OCI-LY7 (cell line): ENCODE measurements around the gene PSMB4.

Source experiments
- EZH2phosphoT487 ChIP-seq: fragments of 200-600 bp; sonication (generic); IDR thresholded peaks from 2 replicates; pipeline ENCODE4 v1.6.1; 2018; ENCODE audit warnings: low read depth, borderline replicate concordance, mild to moderate bottlenecking, mixed run types, antibody characterized with exemption, low read length, moderate library complexity, mixed read lengths
- TF ChIP-seq, protein P1 (sequence below): fragments of 200-600 bp; sonication (generic); conservative IDR thresholded peaks from 2 replicates; pipeline ENCODE4 v1.5.1; 2014; ENCODE audit warnings: mild to moderate bottlenecking, antibody characterized with exemption, low read length, moderate library complexity, mixed read lengths

DNA sequence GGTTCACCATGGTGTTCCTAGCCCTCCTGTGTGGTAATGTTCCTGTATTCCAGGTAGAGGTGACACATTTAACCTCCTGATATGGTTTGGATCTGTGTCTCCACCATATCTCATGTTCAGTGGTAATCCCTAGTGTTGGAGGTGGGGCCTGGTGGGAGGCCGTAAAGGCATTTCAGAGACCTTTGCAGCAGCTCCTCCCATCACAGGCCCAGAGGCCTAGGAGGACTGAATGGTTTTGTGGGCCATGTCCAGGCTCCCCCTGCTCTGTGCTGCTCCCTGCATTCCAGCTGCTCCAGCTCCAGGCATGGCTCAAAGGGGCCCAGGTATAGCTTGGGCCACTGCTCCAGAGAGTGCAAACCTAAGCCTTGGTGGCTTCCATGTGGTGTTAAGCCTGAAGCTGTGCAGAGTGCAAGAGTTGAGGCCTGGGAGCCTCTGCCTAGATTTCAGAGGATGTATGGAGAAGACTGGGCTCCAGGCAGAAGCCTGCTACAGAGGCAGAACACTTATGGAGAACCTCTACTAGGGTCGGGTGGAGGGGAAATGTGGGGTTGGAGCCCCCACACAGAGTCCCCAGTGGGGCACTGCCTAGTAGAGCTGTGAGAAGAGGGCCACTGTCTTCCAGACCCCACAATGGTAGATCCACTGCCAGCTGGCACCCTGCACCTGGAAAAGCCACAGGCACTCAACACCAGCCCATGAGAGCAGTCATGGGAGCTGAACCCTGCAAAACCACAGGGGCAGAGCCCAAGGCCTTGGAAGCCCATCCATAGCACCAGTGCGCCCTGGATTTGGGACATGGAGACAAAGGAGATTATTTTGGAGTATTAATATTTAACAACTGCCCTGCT lies 36.8 kb upstream of the PSMB4 start:
- TF ChIP-seq, protein P1, sequence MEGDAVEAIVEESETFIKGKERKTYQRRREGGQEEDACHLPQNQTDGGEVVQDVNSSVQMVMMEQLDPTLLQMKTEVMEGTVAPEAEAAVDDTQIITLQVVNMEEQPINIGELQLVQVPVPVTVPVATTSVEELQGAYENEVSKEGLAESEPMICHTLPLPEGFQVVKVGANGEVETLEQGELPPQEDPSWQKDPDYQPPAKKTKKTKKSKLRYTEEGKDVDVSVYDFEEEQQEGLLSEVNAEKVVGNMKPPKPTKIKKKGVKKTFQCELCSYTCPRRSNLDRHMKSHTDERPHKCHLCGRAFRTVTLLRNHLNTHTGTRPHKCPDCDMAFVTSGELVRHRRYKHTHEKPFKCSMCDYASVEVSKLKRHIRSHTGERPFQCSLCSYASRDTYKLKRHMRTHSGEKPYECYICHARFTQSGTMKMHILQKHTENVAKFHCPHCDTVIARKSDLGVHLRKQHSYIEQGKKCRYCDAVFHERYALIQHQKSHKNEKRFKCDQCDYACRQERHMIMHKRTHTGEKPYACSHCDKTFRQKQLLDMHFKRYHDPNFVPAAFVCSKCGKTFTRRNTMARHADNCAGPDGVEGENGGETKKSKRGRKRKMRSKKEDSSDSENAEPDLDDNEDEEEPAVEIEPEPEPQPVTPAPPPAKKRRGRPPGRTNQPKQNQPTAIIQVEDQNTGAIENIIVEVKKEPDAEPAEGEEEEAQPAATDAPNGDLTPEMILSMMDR, result no peak
- no peak for TF ChIP-seq EZH2phosphoT487
